Activated naive CD4-positive, alpha-beta T cell treated with anti-CD3 and anti-CD28 coated beads, Interleukin-2, amount 50 U/mL, for 72 hours (primary cell): Measurements from ENCODE around the gene TBC1D22A. TPM values are rescaled to one million over a fixed set of nuclear protein-coding genes. Genes with fewer than 3 reads are reported as not detected.

Experiments used
- ATAC-seq, 2 donors: fragments of 150-1000 bp; cut with Tn5 transposase; 2 replicates each; pipeline ENCODE4 v1.10.0; 2021; ENCODE audit warnings: mild to moderate bottlenecking in 2 of 2, moderate library complexity in 2 of 2
- DNase-seq, 2 donors: peaks; one replicate each; pipeline ENCODE4 v3.0.0; 2021 to 2022; ENCODE audit warnings: low spot score in 2 of 2
- H3K27ac Mint-ChIP-seq, 2 donors: one replicate each; pipeline ENCODE4 v1.8.0; 2022; ENCODE audit warnings: mild to moderate bottlenecking in 2 of 2, mixed read lengths in 2 of 2
- H3K36me3 Mint-ChIP-seq, 2 donors: one replicate each; pipeline ENCODE4 v1.8.0; 2022; ENCODE audit warnings: mixed read lengths in 2 of 2
- H3K9me3 Mint-ChIP-seq, 2 donors: one replicate each; pipeline ENCODE4 v1.8.0; 2022; ENCODE audit warnings: mixed read lengths in 2 of 2
- total RNA-seq, 2 donors: library from RNA; stranded (reverse); gene quantifications; one replicate each; pipeline ENCODE4 v1.2.3, GENCODE V29; 2022

The TBC1D22A gene
- total RNA-seq, 2 donors from 2014 or later: 17.8 to 50.8 TPM

DNA sequence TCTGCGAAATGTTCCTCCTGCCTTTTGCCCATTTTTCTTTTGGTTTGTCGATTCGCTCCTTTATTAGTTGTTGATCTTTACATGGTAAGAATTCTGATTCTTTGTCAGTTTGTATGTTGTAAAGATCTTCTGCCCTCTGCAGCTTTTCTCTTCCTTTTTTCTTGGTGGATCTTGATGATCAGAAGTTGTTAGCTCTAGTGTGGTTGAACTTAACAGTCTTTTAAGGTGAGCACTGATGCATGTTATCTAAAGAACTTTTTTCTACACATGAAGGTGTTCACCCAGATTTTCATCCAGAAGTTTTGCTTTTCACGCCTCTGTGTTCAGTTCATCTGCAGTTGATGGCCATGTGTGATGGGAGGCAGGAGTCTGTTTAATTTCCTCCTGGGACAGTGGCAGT lies 133.7 kb downstream of the TBC1D22A start:
- peak overlapping the region in 1 of 2 donors; percentile 10 for H3K27ac Mint-ChIP-seq
- no peaks in the 10 kb centered on the region for H3K9me3 Mint-ChIP-seq
- ATAC-seq (no peak), DNase-seq (no peak)
- H3K36me3 Mint-ChIP-seq: peaks cover 18 to 19% of the 10 kb centered on the region in 2 donors

DNA sequence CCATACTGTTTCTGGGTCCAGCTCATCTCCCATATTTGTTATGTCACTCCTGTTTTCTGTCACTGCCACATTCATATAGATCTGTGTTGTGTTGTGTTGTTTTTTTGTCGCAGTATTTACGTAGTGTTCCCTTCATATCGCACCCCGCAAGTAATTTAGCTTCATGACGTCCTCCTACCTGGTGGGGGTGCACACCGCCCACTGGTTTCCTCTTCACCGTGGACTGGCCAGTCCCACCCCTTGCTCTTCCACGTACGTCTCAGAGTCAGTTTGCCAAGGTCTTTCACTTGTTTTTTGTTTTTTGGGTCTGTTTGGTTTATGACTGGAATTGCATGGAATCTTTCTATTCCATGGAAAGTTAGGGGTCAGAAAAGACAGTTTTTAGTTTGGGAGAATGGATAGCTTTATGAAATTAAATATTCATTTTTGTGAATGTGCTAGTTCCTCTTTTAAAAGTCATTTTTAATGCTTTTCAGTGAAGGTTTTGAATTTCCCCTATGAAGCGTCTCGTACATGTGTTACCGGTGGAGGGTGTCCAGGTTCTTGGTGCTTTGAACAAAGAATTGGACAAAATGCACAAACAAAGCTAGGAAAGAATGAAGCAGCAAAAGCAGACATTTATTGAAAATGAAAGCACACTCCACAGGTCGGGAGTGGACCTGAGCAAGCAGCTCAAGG lies 134.3 kb downstream of the TBC1D22A start:
- Mint-ChIP-seq H3K9me3 (no peaks in the 10 kb centered on the region), H3K36me3 (peaks cover 18 to 19% of the 10 kb centered on the region in 2 donors), H3K27ac (no peak overlapping the region)
- DNase-seq (no peak), ATAC-seq (no peak)

DNA sequence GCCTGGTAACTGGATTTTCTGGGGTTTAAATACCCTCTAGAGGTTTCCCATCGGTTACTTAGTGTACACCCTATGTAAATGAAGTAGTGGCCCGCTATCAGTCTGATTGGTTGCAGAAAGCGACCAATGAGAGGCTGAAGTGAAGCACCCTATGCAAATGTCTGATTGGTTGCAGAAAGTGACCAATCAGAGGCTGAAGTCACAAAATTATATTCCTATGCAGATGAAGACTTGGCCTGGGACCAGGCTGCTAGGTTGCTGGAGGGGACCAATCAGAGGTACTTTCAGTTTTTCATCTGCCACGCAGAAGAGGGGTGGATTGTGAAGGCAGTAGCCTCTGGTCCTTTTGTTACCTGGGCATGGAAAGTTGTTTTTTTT lies 134.8 kb downstream of the TBC1D22A start:
- DNase-seq (no peak), ATAC-seq (no peak)
- peaks cover 18 to 19% of the 10 kb centered on the region in 2 donors for H3K36me3 Mint-ChIP-seq
- no peak overlapping the region for H3K27ac Mint-ChIP-seq
- H3K9me3 Mint-ChIP-seq: no peaks in the 10 kb centered on the region

DNA sequence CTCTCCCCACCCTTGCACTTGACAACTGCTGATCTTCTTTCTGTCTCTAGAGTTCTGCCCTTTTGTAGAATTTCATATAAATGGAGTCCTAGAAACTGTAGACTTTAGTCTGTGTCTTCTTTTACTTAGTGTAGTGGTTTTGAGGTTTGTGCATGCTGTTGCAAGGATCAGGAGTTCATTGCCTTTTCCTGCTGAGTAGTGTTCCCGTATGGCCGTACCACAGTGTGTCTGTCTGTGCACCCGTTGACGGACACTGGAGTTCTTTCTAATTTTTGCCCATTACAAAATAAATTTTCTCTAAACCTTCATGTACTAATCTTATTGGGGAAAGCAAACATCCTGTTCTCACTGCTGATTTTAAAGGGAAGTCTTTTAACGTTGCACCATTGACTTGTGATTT lies 138.1 kb downstream of the TBC1D22A start:
- DNase-seq (no peak), ATAC-seq (no peak)
- peaks cover 14 to 19% of the 10 kb centered on the region in 2 donors for H3K36me3 Mint-ChIP-seq
- H3K27ac Mint-ChIP-seq: no peak overlapping the region
- H3K9me3 Mint-ChIP-seq: no peaks in the 10 kb centered on the region

DNA sequence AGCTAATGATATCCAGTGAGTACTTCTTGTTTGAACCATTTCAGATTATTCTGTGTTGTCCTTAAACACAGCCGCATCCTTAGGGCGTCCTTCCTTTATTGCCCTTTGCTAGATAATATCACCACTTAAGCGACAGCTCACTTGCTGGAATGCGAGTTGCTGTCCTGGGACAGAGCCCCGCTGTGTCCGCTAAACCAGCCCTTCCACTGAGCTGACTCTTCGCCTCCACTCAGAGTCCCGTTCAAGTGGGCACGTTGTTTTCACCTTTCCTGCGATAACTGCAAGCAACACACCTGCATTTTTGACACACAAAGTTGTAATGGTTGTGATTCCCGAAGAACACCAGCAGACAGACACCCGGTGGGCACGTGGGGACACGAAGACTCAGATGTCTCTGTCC lies 140.0 kb downstream of the TBC1D22A start:
- no peak for ATAC-seq

DNA sequence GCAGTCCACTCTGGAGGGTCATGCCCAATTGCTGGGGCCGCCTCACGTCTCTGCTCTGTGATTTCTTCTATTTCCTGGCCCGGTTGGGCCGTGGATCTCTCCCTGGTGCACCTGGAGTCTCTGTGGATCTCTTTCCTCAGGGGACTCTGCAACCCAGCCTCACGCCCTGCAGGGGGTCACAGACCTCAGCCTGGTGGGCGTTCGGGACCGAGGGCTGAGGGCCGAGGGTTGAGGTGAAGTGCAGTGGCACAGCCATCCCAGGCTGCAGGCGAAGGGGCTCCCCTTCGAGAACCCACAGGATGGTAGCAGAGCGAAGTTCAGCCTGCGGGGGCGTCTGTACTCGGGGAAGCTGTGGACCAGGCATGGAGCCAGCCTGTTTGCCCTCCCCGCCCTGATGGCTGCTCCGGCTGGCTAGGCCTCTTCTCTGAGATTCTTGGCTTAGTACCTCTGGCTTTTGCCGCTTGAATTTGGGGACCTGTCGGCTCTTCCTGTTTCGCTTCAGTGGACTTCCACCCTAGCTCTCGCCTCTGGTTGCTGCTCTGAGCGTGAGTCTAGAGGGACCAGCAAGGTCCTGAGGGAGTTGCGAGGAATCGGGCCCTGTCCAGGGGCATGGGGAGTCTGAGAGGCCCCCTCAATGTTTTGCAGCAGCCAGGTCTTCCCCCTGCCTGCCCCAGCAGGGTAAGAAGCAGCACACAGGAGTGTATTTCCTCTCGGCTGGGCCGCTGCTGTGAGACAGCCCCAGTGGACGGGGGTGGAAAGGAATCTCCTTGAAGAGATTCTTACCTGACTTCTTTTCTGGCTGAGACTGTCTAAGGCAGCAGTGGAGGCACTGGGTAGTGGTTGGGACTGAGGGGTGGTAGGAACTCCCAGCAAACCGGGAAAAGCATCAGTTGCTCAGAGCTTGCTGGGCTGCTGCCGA lies 140.8 kb downstream of the TBC1D22A start:
- Mint-ChIP-seq H3K27ac (no peak overlapping the region), H3K36me3 (peaks cover 0 to 6% of the 10 kb centered on the region in 2 donors), H3K9me3 (no peaks in the 10 kb centered on the region)
- no peak for ATAC-seq
- DNase-seq: no peak

More for the DNA sequence above, 140.0 kb downstream of the TBC1D22A start:
- DNase-seq: no peak
- no peaks in the 10 kb centered on the region for H3K9me3 Mint-ChIP-seq
- H3K36me3 Mint-ChIP-seq: peaks cover 0 to 9% of the 10 kb centered on the region in 2 donors
- H3K27ac Mint-ChIP-seq: no peak overlapping the region

DNA sequence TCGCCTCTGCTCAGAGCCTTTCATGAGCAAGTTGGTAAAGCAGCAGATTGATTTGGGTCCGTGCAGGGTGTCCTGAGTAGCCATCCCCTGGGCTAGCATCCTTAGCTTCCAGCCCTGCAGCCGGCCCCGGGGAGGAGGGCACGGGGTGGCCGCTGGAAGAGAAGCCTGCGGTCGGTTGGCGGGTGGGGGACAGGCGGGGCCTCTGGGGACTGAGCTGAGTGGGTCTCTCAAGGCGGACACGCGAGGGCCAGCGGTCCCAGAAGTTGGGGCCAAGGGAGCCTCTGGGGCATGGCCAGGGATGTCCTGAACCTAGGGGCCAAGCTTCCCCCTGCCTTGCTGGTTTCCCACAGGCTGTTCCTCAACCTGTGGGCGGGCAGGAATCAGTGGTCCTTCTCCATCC lies 143.0 kb downstream of the TBC1D22A start:
- H3K9me3 Mint-ChIP-seq: no peaks in the 10 kb centered on the region
- no peaks in the 10 kb centered on the region for H3K36me3 Mint-ChIP-seq
- no peak overlapping the region for H3K27ac Mint-ChIP-seq
- DNase-seq (no peak), ATAC-seq (no peak)

DNA sequence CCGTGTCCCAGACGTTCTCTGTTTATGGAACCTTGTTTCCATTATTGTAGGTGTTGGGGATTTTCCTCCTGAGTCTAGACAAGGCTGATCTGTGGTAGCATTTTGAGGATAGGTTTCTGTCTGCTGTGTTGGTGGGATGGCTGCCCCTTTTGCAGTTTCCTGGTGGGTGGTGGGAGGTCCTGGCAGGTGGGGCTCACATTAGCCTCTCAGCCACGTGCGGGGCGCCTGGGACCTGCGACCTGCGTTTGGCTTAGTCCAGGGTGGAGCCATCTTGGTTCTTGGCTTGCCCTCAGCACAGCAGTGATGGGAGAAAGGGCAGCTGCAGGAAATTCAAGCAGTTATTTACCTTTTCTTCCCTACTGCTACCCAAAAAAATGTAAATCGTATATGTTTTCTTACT lies 143.4 kb downstream of the TBC1D22A start:
- H3K27ac Mint-ChIP-seq: no peak overlapping the region
- no peak for ATAC-seq
- DNase-seq: no peak
- no peaks in the 10 kb centered on the region for H3K9me3 Mint-ChIP-seq
- no peaks in the 10 kb centered on the region for H3K36me3 Mint-ChIP-seq

DNA sequence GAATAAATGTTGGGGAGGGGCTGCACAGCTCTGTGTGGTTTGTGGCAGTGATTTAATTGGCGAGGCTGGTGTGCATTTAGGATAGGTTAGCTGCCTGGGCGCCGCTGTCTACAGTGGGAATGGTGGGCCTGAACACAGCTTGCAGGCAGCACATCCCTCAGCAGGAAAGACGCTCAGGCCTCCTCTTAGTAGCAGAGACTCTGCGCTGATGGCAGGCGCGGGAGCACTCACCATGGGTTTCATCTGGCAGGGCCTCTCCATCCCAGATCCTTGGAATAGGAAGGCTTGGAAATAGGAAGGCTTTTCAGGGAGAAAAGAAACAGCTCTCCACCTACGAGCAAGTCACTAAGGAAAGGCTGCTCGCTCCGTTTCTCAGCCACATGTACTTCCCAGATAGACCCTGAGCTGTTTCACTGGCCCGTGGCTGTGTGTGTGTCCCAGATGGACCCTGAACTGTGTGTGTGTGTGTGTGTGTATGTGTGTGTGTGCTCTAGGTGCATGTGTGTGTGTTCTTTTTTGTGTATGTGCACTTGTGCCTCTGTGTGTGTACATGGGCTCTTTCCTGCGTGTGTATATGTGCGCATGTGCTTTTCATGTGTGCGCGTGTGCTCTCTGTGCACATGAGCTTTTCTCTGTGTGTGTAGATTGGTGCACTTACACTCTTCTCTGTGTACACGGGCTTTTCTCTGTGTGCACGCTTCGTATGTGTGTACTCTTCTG lies 144.0 kb downstream of the TBC1D22A start:
- ATAC-seq: no peak
- Mint-ChIP-seq H3K36me3 (no peaks in the 10 kb centered on the region), H3K9me3 (no peaks in the 10 kb centered on the region)

DNA sequence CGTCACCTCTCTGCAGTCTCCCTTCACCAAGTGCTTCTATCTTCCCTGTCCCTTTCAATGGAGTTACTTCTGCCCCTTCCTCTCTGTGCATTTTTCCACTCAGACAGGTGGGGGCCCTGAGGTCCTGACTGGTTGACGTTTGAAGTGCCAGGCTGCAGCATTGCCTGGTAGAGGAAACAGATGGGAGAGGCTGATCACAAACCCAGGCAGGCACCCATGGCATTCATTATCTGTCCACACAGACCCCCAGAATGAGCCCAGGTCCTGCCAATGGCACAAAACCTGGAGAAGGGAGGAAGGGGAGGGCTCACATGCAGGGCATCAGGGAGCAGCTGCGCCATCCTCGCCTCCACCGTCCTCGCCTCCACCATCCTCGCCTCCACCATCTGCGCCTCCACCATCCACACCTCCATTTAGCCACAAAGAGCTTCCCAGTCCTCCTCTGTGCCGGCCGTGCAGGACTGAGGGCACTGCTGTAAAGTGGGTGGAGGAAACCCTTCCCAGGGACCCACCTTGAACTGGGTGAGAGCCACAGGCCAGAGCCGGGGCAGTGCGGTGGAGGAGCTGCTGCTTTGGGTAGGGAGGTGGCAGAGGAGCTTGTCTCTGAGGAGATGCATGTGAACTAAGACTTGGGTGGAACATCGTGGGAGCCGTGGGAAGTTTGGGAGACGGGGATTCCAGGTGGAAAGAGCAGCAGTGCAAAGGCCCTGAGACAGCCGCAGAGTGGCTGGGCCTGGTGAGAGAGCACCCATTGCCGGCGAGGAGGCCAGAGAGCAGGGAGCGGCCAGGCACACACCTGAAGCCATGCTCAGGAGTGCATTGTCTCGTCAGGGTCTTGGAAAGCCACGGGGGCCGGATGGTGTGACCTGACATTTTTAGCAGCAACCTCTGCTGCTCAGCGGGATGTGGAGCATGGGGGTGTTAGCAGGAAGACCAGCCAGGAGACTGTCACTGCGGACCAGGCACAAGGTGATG lies 145.1 kb downstream of the TBC1D22A start:
- no peaks in the 10 kb centered on the region for H3K9me3 Mint-ChIP-seq
- no peaks in the 10 kb centered on the region for H3K36me3 Mint-ChIP-seq
- no peak for ATAC-seq

More for the DNA sequence above, 144.0 kb downstream of the TBC1D22A start:
- DNase-seq: no peak
- no peak overlapping the region for H3K27ac Mint-ChIP-seq

DNA sequence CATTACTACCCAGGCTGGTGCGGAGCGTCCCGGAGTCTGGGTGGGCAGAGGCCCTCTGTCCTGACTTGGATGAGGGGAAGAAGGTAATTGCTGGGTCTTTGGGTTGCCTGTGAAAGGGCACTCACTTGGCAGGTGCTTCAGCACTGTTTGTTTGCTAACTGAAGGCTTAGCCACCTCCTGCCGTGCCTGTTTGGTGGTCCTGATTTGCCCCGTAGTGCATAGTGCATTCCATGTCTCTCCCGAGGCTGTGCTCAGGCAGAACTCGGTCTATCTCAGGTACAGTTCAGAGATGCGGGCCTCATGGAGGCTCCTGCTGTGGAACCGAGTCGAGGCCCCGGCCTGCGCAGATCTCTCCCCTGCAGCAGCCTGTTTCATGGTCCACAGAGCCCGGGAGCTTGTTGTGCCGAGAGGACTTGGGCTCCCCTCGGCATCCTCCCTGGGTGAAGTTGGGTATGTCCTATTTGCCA lies 146.2 kb downstream of the TBC1D22A start:
- Mint-ChIP-seq H3K9me3 (no peaks in the 10 kb centered on the region), H3K36me3 (peaks cover 0 to 6% of the 10 kb centered on the region in 2 donors)
- no peak for ATAC-seq

More for the DNA sequence above, 145.1 kb downstream of the TBC1D22A start:
- H3K27ac Mint-ChIP-seq: peak overlapping the region; percentile 9 to 46
- DNase-seq: no peak

DNA sequence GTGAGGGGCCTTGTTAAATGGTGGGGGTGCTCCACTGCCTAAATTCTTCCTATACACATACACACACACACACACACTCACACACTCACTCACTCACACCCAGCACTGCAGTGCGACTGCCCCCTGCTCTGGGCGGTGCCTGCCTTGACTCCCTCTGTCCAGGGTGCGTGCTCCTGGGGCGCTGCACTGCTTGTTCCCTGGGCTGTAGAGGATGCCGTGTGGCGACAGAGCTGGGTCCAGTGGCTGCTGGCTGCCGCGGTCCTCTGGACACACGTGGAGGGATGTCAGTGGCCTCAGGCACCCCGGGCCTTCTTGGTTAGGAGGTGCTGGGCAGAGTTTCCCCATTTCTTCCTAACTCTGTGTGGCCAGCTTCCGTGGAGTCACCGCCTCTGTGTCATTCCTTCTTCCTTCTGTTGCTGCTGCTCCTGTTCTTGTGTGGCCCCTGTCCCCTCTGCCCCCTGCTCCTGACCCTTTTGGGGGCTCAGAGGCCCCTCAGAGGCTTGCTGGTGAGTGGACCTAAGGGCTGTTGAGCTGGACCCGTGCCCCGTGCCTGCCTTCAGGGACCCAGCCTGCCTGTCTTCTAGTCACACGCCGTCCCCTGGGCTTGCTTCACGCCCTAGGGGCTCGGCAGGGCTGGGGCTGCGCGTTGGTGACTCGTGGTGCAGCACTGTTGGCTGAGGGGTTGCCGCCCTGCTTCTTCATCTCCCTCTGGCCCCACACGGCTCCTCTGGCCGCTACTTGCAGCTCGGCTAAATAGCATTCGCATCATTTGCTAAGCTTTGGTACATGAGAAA lies 147.0 kb downstream of the TBC1D22A start:
- H3K9me3 Mint-ChIP-seq: no peaks in the 10 kb centered on the region
- ATAC-seq: no peak
- peaks cover 0 to 6% of the 10 kb centered on the region in 2 donors for H3K36me3 Mint-ChIP-seq
- peak overlapping the region; percentile 61 to 67 for H3K27ac Mint-ChIP-seq
- no peak for DNase-seq

More for the DNA sequence above, 146.2 kb downstream of the TBC1D22A start:
- H3K27ac Mint-ChIP-seq: peak overlapping the region in 1 of 2 donors; percentile 36
- no peak for DNase-seq

DNA sequence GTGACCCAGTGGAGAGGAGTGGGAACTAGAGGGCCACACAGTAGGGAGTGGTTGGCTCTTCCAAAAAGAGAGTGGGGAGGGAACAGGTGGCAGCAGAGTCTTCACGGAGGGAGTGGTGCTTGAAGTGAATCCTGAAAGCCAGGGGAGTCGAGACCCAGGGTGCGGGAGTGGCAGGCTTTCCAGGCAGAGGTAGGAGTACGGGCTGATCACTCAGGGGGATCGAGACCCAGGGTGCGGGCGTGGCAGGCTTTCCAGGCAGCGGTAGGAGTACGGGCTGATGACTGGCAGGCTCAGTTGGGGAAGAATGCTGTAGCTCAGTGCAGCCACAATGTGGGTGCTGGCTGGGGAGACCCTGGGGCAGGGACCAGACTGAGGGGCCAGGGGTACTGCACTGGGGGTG lies 148.2 kb downstream of the TBC1D22A start:
- DNase-seq (no peak), ATAC-seq (no peak)
- Mint-ChIP-seq H3K9me3 (no peaks in the 10 kb centered on the region), H3K27ac (peak overlapping the region; percentile 56 to 67), H3K36me3 (peaks cover 0 to 6% of the 10 kb centered on the region in 2 donors)

DNA sequence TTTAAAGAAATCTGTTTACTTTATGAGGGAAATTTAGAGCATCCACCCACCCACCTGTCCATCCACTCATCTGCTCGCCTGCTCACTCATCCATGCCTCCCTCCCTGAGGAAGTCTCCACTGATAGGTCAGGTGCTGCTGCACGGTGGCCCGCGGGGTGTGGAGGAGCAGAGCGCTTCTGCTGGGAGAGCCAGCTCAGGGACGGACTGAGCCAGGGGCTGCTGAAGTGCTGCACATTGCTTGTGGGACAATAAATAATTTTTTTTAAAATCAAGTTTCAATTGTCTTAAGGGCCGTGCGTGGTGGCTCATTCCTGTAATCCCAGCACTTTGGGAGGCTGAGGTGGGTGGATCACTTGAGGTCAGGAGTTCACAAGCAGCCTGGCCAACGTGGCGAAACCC lies 148.9 kb downstream of the TBC1D22A start:
- H3K27ac Mint-ChIP-seq: no peak overlapping the region
- no peaks in the 10 kb centered on the region for H3K9me3 Mint-ChIP-seq
- ATAC-seq: no peak
- DNase-seq: no peak
- peaks cover 6 to 7% of the 10 kb centered on the region in 2 donors for H3K36me3 Mint-ChIP-seq

DNA sequence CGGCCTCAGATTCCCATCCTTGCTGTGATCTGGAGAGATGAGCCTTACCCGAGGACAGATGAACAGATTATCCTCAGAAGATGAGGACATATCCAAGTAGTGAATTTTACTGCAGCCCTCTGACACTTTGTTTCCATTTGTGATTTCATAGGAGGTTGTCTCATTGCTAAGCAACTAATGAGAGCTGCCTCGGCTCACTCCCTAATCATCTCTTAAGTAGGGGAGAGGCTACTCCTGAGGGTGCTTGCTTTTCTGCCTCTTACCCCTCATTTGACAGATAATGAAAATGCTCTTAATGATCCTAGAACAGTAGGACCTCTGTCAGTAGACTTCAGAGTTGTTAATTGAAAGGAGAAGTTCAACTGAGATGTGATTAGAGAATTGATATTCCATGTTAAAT lies 150.9 kb downstream of the TBC1D22A start:
- H3K36me3 Mint-ChIP-seq: peaks cover 18 to 20% of the 10 kb centered on the region in 2 donors
- no peak overlapping the region for H3K27ac Mint-ChIP-seq
- no peaks in the 10 kb centered on the region for H3K9me3 Mint-ChIP-seq
- DNase-seq: no peak
- ATAC-seq: no peak
